Inferior parietal cortex (tissue), 1 donor: ENCODE results near the gene VPS16.
"Not testable (repeated sequence)": the region's sequence is repeated elsewhere in the genome, so short reads cannot be mapped to it uniquely, and the experiment has no call there.

ENCODE experiments used
- DNase-seq: peaks from one replicate; pipeline ENCODE4 v3.0.0-alpha.2; 2016; ENCODE audit errors: extremely low spot score

VPS16 gene

GRCh38 chr20:2871661-2872458 lies 31.3 kb downstream of the VPS16 start:
- no peak for DNase-seq

GRCh38 chr20:2872459-2873009 lies 32.0 kb downstream of the VPS16 start:
- peak; percentile 65 for DNase-seq

GRCh38 chr20:2873010-2873746 lies 32.6 kb downstream of the VPS16 start, which contains the start of gene PTPRA:
Gene PTPRA, plus strand, starts transcription at chr20:2873481. Its CDS starts 90,797 bp downstream, at chr20:2964278.
- DNase-seq = peak; percentile 92

GRCh38 chr20:2873747-2874041 lies 33.1 kb downstream of the VPS16 start:
- no peak for DNase-seq

- DNase-seq = peak; percentile 38
Measured at GRCh38 chr20:2874456-2874855, 33.9 kb downstream of the VPS16 start.

GRCh38 chr20:2875690-2876203 lies 35.2 kb downstream of the VPS16 start:
- DNase-seq = no peak

- no peak for DNase-seq
Measured at GRCh38 chr20:2878515-2878914, 38.0 kb downstream of the VPS16 start.

- DNase-seq = peak; percentile 63
Measured at GRCh38 chr20:2879146-2879545, 38.6 kb downstream of the VPS16 start.

- no peak for DNase-seq
Measured at GRCh38 chr20:2880650-2881049, 40.1 kb downstream of the VPS16 start.

GRCh38 chr20:2883726-2884637 lies 43.4 kb downstream of the VPS16 start:
- DNase-seq = no peak

- DNase-seq = no peak
Measured at GRCh38 chr20:2887715-2888114, 47.2 kb downstream of the VPS16 start.

GRCh38 chr20:2888224-2888955 lies 47.8 kb downstream of the VPS16 start:
- DNase-seq = no peak

GRCh38 chr20:2889209-2889608 lies 48.7 kb downstream of the VPS16 start:
- DNase-seq = no peak

GRCh38 chr20:2889797-2890196 lies 49.3 kb downstream of the VPS16 start:
- DNase-seq = no peak

GRCh38 chr20:2890742-2891141 lies 50.2 kb downstream of the VPS16 start:
- DNase-seq = no peak

- DNase-seq = no peak
Measured at GRCh38 chr20:2891343-2891742, 50.8 kb downstream of the VPS16 start.

GRCh38 chr20:2892376-2892775 lies 51.8 kb downstream of the VPS16 start:
- no peak for DNase-seq

GRCh38 chr20:2894221-2894620 lies 53.7 kb downstream of the VPS16 start:
- no peak for DNase-seq

GRCh38 chr20:2895154-2895553 lies 54.6 kb downstream of the VPS16 start:
- not testable (repeated sequence) for DNase-seq

- DNase-seq = no peak
Measured at GRCh38 chr20:2899243-2899642, 58.7 kb downstream of the VPS16 start.
